Measurements from ENCODE around the gene STX11. TPM values are rescaled to one million over a fixed set of nuclear protein-coding genes. Genes with fewer than 3 reads are reported as not detected.

Gene STX11
- total RNA-seq, 1 experiment from 2014 or later = 0.17 TPM

GRCh38 chr6:144185133-144185836 is 35.0 kb downstream of the STX11 start:
- ATAC-seq (no peak), DNase-seq (ENCODE audit: low spot score) (no peak)
- no peak for TF ChIP-seq ETV6 (CRISPR knock-in tag; IDR thresholded peaks at IDR 0.05)
- no peak for TF ChIP-seq SMAD4 (CRISPR knock-in tag; IDR thresholded peaks at IDR 0.05)
- TF ChIP-seq FOXJ3 (CRISPR knock-in tag; IDR thresholded peaks at IDR 0.05; ENCODE audit: borderline replicate concordance) = no peak
- TF ChIP-seq RELA (CRISPR knock-in tag; IDR thresholded peaks at IDR 0.05; ENCODE audit: borderline replicate concordance) = no peak
- TF ChIP-seq E2F1 (CRISPR knock-in tag; IDR thresholded peaks at IDR 0.05) = no peak
- TF ChIP-seq GRHL2 (CRISPR knock-in tag; IDR thresholded peaks at IDR 0.05; ENCODE audit: insufficient replicate concordance, severe bottlenecking) = no peak
- TF ChIP-seq ZNF317 (CRISPR knock-in tag; IDR thresholded peaks at IDR 0.05; ENCODE audit: borderline replicate concordance, low read depth) = no peak
- H3K9me3 Mint-ChIP-seq = no peaks in the 10 kb centered on the region
- H3K27me3 Mint-ChIP-seq (ENCODE audit: low read depth) = no peaks in the 10 kb centered on the region; the same call in 1 of the 2 replicates
- H3K4me1 Mint-ChIP-seq = peaks cover 3% of the 10 kb centered on the region
- no peak overlapping the region for H3K4me3 Mint-ChIP-seq
- CTCF ChIA-PET = no interaction called here
- POLR2A ChIA-PET = no interaction called here
- no peak overlapping the region for H3K27ac Mint-ChIP-seq
- H3K36me3 Mint-ChIP-seq = no peaks in the 10 kb centered on the region

GRCh38 chr6:144186817-144187625 is 36.7 kb downstream of the STX11 start:
- ATAC-seq (no peak), DNase-seq (ENCODE audit: low spot score) (no peak)
- Mint-ChIP-seq H3K27me3 (ENCODE audit: low read depth) (no peaks in the 10 kb centered on the region; the same call in 1 of the 2 replicates), H3K36me3 (no peaks in the 10 kb centered on the region), H3K9me3 (no peaks in the 10 kb centered on the region), H3K4me1 (peaks cover 3% of the 10 kb centered on the region), H3K27ac (no peak overlapping the region), H3K4me3 (no peak overlapping the region)
- TF ChIP-seq E2F4 (CRISPR knock-in tag; IDR thresholded peaks at IDR 0.05; ENCODE audit: borderline replicate concordance, low read depth) (no peak), PRRX2 (CRISPR knock-in tag; IDR thresholded peaks at IDR 0.05) (no peak), ESRRA (CRISPR knock-in tag; IDR thresholded peaks at IDR 0.05; ENCODE audit: borderline replicate concordance) (no peak), FOXP4 (CRISPR knock-in tag; IDR thresholded peaks at IDR 0.05) (no peak), CBFB (CRISPR knock-in tag; IDR thresholded peaks at IDR 0.05; ENCODE audit: low read depth) (no peak), ZSCAN18 (CRISPR knock-in tag; IDR thresholded peaks at IDR 0.05) (no peak), TCF7 (CRISPR knock-in tag; IDR thresholded peaks at IDR 0.05; ENCODE audit: low read depth) (no peak), ZNF416 (CRISPR knock-in tag; IDR thresholded peaks at IDR 0.05) (no peak), ZNF671 (CRISPR knock-in tag; IDR thresholded peaks at IDR 0.05) (no peak), USF1 (CRISPR knock-in tag; IDR thresholded peaks at IDR 0.05) (no peak), CREB1 (CRISPR knock-in tag; IDR thresholded peaks at IDR 0.05) (no peak), TEAD1 (CRISPR knock-in tag; IDR thresholded peaks at IDR 0.05) (no peak)
- CTCF ChIA-PET = no interaction called here
- POLR2A ChIA-PET = no interaction called here
